Activated CD4-positive, alpha-beta T cell treated with anti-CD3 and anti-CD28 coated beads, Interleukin-2, amount 50 U/mL, for 48 hours (primary cell): Measurements from ENCODE around the gene ENC1.
A peak's percentile ranks its signal among the peaks of the same experiment; 100 is the strongest.

Source experiments
- DNase-seq, 2 experiments: peaks; one replicate each; pipeline ENCODE4 v3.0.0-alpha.2; 2020

Gene ENC1

GRCh38 chr5:74655716-74656115 is 15.2 kb upstream of the ENC1 start:
- DNase-seq: no peak

DNA sequence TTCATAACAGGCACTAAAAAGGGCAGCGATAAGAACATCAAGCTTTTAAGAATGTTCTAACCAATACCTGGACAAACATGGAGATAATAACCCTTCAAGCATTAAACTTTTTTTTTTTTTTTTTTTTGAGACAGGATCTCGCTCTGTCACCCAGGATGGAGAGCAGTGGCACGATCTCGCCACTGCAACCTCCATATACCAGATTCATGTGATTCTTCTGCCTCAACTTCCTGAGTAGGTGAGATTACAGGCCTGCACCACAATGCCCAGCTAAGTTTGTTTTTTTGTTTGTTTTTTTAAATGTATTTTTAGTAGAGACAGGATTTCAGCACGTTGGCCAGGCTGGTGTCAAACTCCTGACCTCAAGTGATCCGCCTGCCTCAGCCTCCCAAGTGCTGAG is 14.7 kb upstream of the ENC1 start:
- DNase-seq: no peak

GRCh38 chr5:74653991-74654390 is 13.5 kb upstream of the ENC1 start:
- DNase-seq: no peak

GRCh38 chr5:74652576-74652975 is 12.0 kb upstream of the ENC1 start:
- DNase-seq: no peak

DNA sequence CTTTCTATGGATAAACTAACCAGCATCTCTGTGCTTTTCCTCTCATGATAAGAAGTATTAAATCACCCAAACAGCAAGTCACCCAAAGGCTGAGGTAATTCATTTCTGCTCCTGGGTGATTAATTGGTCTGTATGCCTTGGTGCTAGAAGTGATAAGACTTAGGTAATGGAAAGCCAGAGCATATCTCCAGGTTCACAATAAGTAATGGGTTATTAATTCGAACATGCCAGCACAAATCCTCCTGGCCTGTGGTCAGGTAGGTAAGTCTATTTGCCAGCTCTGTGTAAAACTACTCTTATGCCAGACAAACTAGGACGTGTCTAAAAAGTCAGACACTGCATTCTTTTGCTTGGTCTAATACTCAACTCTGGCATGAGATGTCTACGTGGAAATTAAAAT is 11.2 kb upstream of the ENC1 start:
- no peak for DNase-seq

GRCh38 chr5:74649421-74649973 is 9.0 kb upstream of the ENC1 start:
- DNase-seq: no peak

GRCh38 chr5:74648835-74649293 is 8.3 kb upstream of the ENC1 start:
- DNase-seq: no peak

- no peak for DNase-seq
Observed at GRCh38 chr5:74647096-74647495, 6.6 kb upstream of the ENC1 start.

DNA sequence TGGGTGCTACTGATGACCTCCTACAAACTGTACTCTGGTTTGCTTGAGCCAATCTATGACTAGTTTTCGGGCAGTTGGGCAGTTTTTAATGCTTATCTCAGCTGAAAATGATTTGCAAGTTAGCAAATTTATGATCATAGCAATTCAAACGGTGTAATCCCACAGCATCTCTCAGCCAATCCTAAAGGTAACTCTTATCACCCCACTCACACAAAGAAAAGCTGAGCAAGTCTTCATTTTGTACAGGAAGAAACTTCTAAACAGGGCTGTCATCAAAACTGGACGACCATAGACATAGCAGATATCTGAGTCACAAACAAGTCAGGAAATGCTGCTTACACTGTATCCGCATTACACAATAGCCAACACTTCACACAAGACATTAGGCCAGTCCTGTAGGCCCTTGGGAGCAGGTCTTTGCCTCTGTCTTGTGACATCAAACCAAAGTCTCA is 2.6 kb upstream of the ENC1 start:
- DNase-seq: no peak

GRCh38 chr5:74642543-74642863 is 2.0 kb upstream of the ENC1 start:
- no peak for DNase-seq

DNA sequence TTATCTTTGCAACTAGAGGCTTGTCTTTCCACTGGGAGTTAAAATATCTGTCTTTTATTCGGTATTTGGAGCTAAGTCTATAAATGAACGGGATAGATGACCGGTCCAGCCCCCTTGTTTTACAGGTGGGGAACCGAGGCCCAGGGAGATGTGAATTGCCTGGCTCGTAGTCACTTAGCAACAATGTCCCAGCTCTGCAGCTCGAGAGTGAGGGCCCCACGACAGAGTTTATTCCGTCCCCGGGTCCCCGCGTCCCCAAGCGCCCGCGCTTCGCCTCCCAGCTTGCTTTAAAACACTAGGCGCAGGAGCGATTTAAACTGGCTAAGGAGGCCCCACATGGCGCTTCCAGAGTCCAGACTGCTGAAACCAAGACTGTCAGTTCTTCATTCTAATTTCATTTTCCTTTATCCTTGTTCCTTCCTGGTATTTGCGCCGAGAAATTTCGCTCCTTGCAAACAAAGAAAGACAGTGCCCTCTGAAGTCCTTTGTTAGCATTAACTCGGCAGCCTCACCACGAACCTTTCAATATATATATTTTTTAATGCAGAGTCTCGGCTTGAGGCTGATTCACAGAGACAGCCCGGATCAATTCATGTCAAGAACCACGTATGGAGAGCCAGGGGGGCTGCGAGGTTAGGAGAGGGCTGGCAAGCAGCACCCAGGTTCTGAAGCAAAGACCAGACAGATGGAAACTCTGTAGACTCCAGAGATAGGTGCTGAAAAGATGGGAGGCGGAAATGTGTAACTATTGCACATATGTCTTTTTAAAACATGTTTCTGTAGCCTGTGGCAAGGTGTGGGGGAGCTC is 1.4 kb upstream of the ENC1 start:
- DNase-seq: peak; percentile 26 to 28

DNA sequence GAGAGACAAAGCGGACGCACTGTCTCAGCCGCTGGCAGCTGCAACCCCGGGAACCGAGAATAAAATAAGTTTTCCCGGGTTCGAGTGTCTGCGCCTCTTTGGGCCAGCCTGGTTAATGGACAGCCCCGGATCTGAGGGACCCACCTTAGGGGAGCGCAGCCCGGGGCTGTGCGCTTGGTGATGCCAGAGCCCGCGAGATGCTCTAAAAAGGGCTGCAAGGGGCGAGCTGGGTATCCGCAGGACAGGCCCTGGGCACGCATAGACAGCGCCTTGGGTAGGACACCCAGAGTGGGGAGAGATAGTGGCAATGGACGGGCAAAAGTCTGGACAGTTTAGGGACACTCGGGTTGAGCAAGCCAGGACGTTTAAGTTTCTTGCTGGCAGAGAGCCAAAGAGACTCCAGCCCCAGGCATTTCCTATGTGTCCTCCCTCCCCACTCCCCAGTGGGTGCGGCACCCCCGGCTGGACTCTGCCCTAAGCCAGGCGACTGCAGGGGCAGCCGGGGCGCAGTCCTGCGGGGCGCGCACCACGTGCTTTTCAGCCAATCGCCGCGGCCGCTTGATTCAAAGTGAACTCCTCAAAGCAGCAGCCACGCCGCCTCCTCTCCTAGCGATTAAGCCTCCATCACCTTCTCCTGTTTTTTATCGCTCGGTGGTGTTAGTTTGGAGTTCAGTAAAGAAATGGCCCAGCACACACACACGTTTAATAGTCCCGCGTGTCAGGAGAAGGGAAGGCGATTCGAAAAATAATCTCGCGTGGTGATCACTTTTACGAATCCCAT is 616 bp upstream of the ENC1 start:
- peak; percentile 50 to 68 for DNase-seq

DNA sequence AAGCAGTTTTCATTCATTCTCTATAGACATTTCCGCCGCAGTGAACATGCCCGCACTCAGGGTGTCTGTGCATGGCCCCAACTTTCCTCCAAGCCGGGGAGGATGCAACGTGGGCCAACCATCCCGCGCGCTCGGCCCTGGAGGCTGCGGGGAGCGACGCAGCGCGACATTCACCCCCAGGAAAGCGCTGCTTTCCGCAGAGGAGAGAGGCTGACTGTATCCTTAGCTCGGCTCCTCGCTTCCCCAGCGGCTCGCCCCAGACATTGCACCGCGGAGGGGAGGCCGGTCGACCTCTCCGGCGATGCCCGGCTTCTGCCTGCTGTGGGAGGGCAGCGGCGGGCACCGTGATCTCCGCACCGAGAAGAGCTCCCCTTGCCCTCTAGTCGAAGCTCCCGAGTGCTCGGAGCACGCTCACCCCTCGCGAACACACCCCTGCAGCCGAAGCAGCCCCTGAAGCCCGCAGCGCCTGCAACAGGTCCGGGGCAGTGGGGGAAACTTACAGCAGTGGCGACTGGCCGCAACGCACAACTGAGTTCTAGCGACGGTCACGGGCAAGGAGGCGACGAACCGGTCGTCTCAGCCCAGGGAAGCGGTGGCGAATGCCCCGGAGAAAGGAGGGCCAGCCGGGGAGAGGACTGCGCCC is 600 bp downstream of the ENC1 start:
- peak; percentile 48 to 56 for DNase-seq

DNA sequence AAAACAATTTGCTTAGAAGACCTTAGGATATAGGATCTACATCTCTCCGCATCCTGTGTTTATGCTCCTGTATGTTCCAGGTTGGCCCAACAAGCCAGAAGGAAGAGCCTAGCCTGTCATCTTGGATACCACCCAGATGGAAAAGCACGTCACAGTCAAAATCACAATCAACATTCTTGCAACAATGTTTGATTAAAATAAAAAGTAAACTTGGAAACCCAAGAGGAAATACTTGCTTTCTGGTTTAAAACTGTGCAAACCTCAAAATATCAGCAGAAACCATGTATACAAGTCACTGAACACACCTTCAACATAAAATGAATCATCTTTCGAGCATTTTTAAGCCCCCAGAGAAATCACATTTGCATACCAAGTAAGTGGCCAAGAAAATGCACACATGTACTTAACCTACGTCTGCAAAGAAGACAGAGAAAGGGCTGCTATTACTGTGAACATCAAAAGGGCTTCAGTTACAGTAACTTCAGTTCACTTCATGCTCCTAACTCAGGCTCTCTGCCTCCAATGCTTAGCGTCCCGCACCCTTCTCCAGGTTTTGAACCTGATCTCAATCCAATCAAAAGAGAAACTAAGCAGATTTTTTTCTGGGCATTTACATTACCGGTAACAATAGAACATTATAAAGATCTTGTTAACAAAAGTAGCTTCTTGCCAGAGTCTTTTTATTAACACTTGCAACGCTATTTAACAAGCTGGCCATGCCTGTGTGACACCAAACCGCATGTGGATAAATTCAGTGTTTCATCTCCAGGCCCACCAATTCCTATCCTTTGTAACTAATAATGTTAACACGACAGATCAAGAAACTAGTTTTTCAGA is 1.3 kb downstream of the ENC1 start:
- DNase-seq: no peak

- DNase-seq: no peak
Observed at GRCh38 chr5:74638544-74638969, 2.0 kb downstream of the ENC1 start.

DNA sequence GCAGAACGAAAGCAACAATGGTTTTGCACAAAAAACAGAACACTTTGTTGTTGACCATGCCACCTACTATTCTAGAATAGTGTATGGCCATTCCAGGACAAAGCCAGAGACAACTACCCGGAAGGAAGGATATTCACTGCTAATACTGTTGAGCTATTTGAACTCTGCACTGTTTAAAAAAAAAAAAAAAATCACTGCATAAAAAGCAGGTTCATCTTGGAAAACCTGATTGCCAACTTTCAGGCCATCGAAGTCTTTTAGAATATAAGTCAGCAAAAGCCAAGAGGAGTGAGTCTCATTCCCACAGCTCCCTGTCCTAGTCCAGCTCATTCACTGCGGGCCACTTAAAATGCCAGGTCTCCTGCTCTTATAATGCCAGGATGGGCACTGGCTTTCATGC is 4.0 kb downstream of the ENC1 start:
- no peak for DNase-seq

DNA sequence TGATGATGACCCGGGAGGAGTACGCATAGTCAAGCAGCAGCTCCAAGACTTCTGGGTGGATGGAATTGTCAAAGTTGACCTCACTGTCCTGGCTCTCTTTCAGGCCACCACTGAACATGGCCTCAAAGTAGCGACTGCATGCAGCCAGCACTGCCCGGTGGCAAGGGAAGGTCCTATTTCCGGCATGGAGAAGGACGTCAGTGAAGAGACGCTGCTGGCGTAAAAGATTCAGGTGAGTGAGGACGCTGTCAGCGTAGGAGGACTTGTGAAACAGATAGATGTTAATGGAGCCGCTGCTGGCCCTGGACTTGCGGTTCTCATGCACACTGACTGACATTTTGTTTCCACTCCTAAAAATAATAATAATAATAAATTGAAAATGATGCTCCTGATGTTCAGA is 4.4 kb downstream of the ENC1 start:
- no peak for DNase-seq

GRCh38 chr5:74634611-74635286 is 5.8 kb downstream of the ENC1 start:
- DNase-seq: no peak

GRCh38 chr5:74633695-74634094 is 6.8 kb downstream of the ENC1 start:
- no peak for DNase-seq

- DNase-seq: no peak
Observed at GRCh38 chr5:74632947-74633356, 7.6 kb downstream of the ENC1 start.

GRCh38 chr5:74631081-74631953 is 9.2 kb downstream of the ENC1 start:
- DNase-seq: peak in 1 of 2 experiments; percentile 24
